HepG2 (cell line): Measurements from ENCODE around the gene FRMD5. TPM values are rescaled to one million over a fixed set of nuclear protein-coding genes. Genes with fewer than 3 reads are reported as not detected.
"Not testable (repeated sequence)": the region's sequence is repeated elsewhere in the genome, so short reads cannot be mapped to it uniquely, and the experiment has no call there.

Experiments
- ATAC-seq: fragments of 200-7000 bp; cut with Tn5 transposase; 3 replicates; pipeline ENCODE4 v1.9.1; 2020; ENCODE audit warnings: mild to moderate bottlenecking, moderate library complexity
- BruUV-seq: library from RNA; stranded (reverse); fragments of 400-500 nt; replicated peaks from 2 replicates; lab custom pipeline; 2021; lab: Mats Ljungman, UMichigan
- CTCF ChIA-PET: fragments of 300-600 bp; formaldehyde crosslinking; extraction: SDS; loops from one replicate; lab custom pipeline; 2021; ENCODE audit warnings: low total read pairs, inconsistent platforms, low intra/inter-chr PET ratio; lab: Yijun Ruan, JAX
- POLR2A ChIA-PET: fragments of 350-600 bp; sonication (Branson Sonifier 250); formaldehyde crosslinking; loops from one replicate; lab custom pipeline; 2020; ENCODE audit warnings: antibody characterized with exemption, inconsistent platforms; lab: Yijun Ruan, JAX
- DNase-seq: peaks from one replicate; pipeline ENCODE4 v3.0.0-alpha.2; 2015; ENCODE audit warnings: low spot score
- FAIRE-seq: peaks from 3 replicates; lab custom pipeline; 2011; peaks lifted over from hg19 to GRCh38; lab: Jason Lieb, UNC
- H2AFZ ChIP-seq: one replicate; pipeline ENCODE4 v1.6.1; 2011; ENCODE audit warnings: low read length, inconsistent platforms
- H3K27ac ChIP-seq: fragments of 300-600 bp; 3 replicates; pipeline ENCODE4 v1.8.0; 2011; ENCODE audit warnings: mixed run types, mild to moderate bottlenecking, mixed read lengths, low read length, inconsistent platforms; ENCODE audit not compliant: insufficient read depth; ENCODE audit errors: extremely low read length
- H3K27me3 ChIP-seq, 2 experiments: fragments of 200-600 bp in 1 of 2; 2 replicates in 1 of 2; 3 replicates in 1 of 2; pipeline versions ENCODE4 v1.6.0 to v1.8.0; 2011; ENCODE audit warnings: low read length in 2 of 2, mild to moderate bottlenecking in 2 of 2, moderate library complexity in 2 of 2, inconsistent platforms in 1 of 2; ENCODE audit not compliant: insufficient read depth in 2 of 2, control insufficient read depth in 1 of 2
- H3K36me3 ChIP-seq, 2 experiments: fragments of 200-600 bp in 1 of 2; replicated peaks in 1 of 2; 2 replicates in 1 of 2; 3 replicates in 1 of 2; pipeline versions ENCODE4 v1.5.1 to v1.8.0; 2011; ENCODE audit warnings: low read length in 2 of 2, inconsistent platforms in 1 of 2; ENCODE audit not compliant: insufficient read depth in 2 of 2, control insufficient read depth in 1 of 2
- H3K4me1 ChIP-seq: 2 replicates; pipeline ENCODE4 v1.5.1; 2012; ENCODE audit warnings: low read length, inconsistent platforms; ENCODE audit not compliant: insufficient read depth
- H3K4me2 ChIP-seq: 2 replicates; pipeline ENCODE4 v1.6.0; 2011; ENCODE audit warnings: low read depth, low read length, inconsistent platforms
- H3K4me3 ChIP-seq, 3 experiments: fragments of 200-600 bp in 1 of 3; sonication (generic), shearing (Covaris generic) in 1 of 3; replicated peaks in 1 of 3; 2 replicates each; pipeline ENCODE4 v1.5.1; 2011 to 2016; ENCODE audit warnings: low read length in 3 of 3, inconsistent platforms in 2 of 3, low read depth in 2 of 3, mild to moderate bottlenecking in 2 of 3, control low read depth in 1 of 3, mixed read lengths in 1 of 3; ENCODE audit not compliant: insufficient read depth in 1 of 3
- H3K79me2 ChIP-seq: one replicate; pipeline ENCODE4 v1.6.1; 2011; ENCODE audit warnings: low read length, inconsistent platforms; ENCODE audit not compliant: insufficient read depth
- H3K9ac ChIP-seq: 2 replicates; pipeline ENCODE4 v1.6.0; 2011; ENCODE audit warnings: mild to moderate bottlenecking, low read depth, low read length, inconsistent platforms; ENCODE audit not compliant: insufficient read depth
- H3K9me3 ChIP-seq: 2 replicates; pipeline ENCODE4 v1.5.1; 2012; ENCODE audit warnings: mild to moderate bottlenecking, low read length
- H4K20me1 ChIP-seq: 2 replicates; pipeline ENCODE4 v1.6.0; 2011; ENCODE audit warnings: inconsistent platforms, mild to moderate bottlenecking, low read length, moderate library complexity; ENCODE audit not compliant: insufficient read depth
- BCLAF1 ChIP-seq: fragments of 450-650 bp; IDR thresholded peaks from 2 replicates; pipeline ENCODE4 v1.6.1; 2017; ENCODE audit warnings: mild to moderate bottlenecking
- CC2D1A ChIP-seq: sonication (generic); formaldehyde crosslinking; IDR thresholded peaks from 2 replicates; pipeline ENCODE4 v1.8.1; 2023; ENCODE audit warnings: mild to moderate bottlenecking, missing genetic modification reagents
- HNRNPL ChIP-seq: fragments of 200-400 bp; formaldehyde crosslinking; IDR thresholded peaks from 2 replicates; pipeline ENCODE4 v1.6.1; 2017; ENCODE audit warnings: mild to moderate bottlenecking, low read depth, low read length
- SYNCRIP ChIP-seq: fragments of 200-400 bp; formaldehyde crosslinking; IDR thresholded peaks from 2 replicates; pipeline ENCODE4 v1.6.1; 2018; ENCODE audit warnings: mild to moderate bottlenecking, low read depth, low read length; ENCODE audit not compliant: insufficient read depth
- ZNF570 ChIP-seq: sonication (generic); formaldehyde crosslinking; IDR thresholded peaks from 2 replicates; pipeline ENCODE4 v1.4.0; 2020; ENCODE audit warnings: mild to moderate bottlenecking, missing genetic modification reagents, borderline replicate concordance
- ZNF607 ChIP-seq: sonication (generic); formaldehyde crosslinking; IDR thresholded peaks from 2 replicates; pipeline ENCODE4 v1.5.1; 2020; ENCODE audit warnings: missing genetic modification reagents, mild to moderate bottlenecking, borderline replicate concordance
- ZSCAN31 ChIP-seq: sonication (generic); formaldehyde crosslinking; IDR thresholded peaks from 2 replicates; pipeline ENCODE4 v1.5.0; 2020; ENCODE audit warnings: low read depth, mild to moderate bottlenecking, missing genetic modification reagents
- WGBS: methylation state at CpG from one replicate; pipeline ENCODE4 v1.1.6; 2017; ENCODE audit warnings: low lambda C conversion rate; 5-methylcytosine and 5-hydroxymethylcytosine counted together
- in situ Hi-C: cut with HindIII; loops from 2 replicates; pipeline ENCODE4 v1.10.0; 2017; ENCODE audit warnings: low pct_unique_long_range_greater_than_20kb; ENCODE audit not compliant: extremely low pct_ligation_motif_present
- intact Hi-C: fragments of 100-400 bp; cut with micrococcal nuclease; formaldehyde crosslinking; loops from one replicate; pipeline ENCODE4 v1.10.0; 2022; ENCODE audit not compliant: unreplicated experiment
- polyA plus RNA-seq, 8 experiments: library from polyadenylated mRNA; depleted of rRNA in 3 of 8; stranded (reverse) in 7 of 8; unstranded in 1 of 8; fragments of >200 nt; fragmentation: Illumina TruSeq in 4 of 8; extraction: Trizol in 4 of 8; gene quantifications; 2 replicates each; pipeline versions ENCODE4 v1.2.1 to v1.2.3, GENCODE V29; 2011 to 2016; ENCODE audit warnings: low read depth in 4 of 8, missing spikeins in 1 of 8, mixed read lengths in 1 of 8; ENCODE audit not compliant: insufficient read depth in 1 of 8
- total RNA-seq, 5 experiments: library from RNA; depleted of rRNA; stranded (reverse); fragments of >200 nt; fragmentation: Illumina TruSeq; extraction: Trizol; gene quantifications; 2 replicates each; pipeline ENCODE4 v1.2.3, GENCODE V29; 2016; ENCODE audit warnings: low read depth in 1 of 5

The FRMD5 gene
- total and polyA plus RNA-seq, 2 of the 13 experiments (the other 11 are each of a cell fraction or from before 2014, with no cell fraction given): 0.93 to 1.5 TPM

- TF ChIP-seq BCLAF1 (no peak), ZNF570 (no peak), ZSCAN31 (no peak), CC2D1A (CRISPR knock-in tag) (no peak), ZNF607 (CRISPR knock-in tag) (no peak), SYNCRIP (no peak), HNRNPL (no peak)
Observed at GRCh38 chr15:43845421-43845820, 349.6 kb downstream of the FRMD5 start (continued).

GRCh38 chr15:43832485-43832884, 362.6 kb downstream of the FRMD5 start:
- DNase-seq, H3K9ac ChIP-seq, FAIRE-seq, H3K9me3 ChIP-seq, H3K4me2 ChIP-seq, H3K79me2 ChIP-seq, H2AFZ ChIP-seq, H4K20me1 ChIP-seq, BruUV-seq, intact Hi-C loops, H3K4me1 ChIP-seq, ATAC-seq, H3K27me3 ChIP-seq, H3K36me3 ChIP-seq, CTCF ChIA-PET, H3K27ac ChIP-seq, H3K4me3 ChIP-seq, in situ Hi-C loops: not testable (repeated sequence)
- WGBS: 74% methylated on average over 6 of the region's 6 CpGs
- POLR2A ChIA-PET: interaction anchor here (0.7 to 1.4 kb wide), 2 partner anchors 8 to 32 kb away, joined by 3 to 4 read pairs; partner anchors contain the start of genes HYPK and MFAP1

GRCh38 chr15:43831519-43832052, 363.5 kb downstream of the FRMD5 start:
- H2AFZ ChIP-seq, H3K27ac ChIP-seq, intact Hi-C loops, in situ Hi-C loops, H3K9ac ChIP-seq, H3K4me2 ChIP-seq, BruUV-seq, H3K4me1 ChIP-seq, H3K9me3 ChIP-seq, H3K27me3 ChIP-seq, CTCF ChIA-PET, FAIRE-seq, ATAC-seq, DNase-seq, H3K4me3 ChIP-seq, H4K20me1 ChIP-seq, H3K79me2 ChIP-seq, POLR2A ChIA-PET, H3K36me3 ChIP-seq: not testable (repeated sequence)
- 83% methylated on average over 14 of the region's 14 CpGs for WGBS

- 81% methylated on average over 7 of the region's 9 CpGs for WGBS
- peaks cover 15% of the 10 kb centered on the region for H3K4me1 ChIP-seq
- H3K9me3 ChIP-seq, H3K4me3 ChIP-seq, H3K9ac ChIP-seq, POLR2A ChIA-PET, CTCF ChIA-PET, H4K20me1 ChIP-seq, H3K36me3 ChIP-seq, FAIRE-seq, ATAC-seq, H3K27me3 ChIP-seq, H3K27ac ChIP-seq, H3K4me2 ChIP-seq, H2AFZ ChIP-seq, in situ Hi-C loops, H3K79me2 ChIP-seq, DNase-seq, intact Hi-C loops, BruUV-seq: not testable (repeated sequence)
Observed at GRCh38 chr15:43830691-43831275, 364.3 kb downstream of the FRMD5 start.
